PC-3 (cell line): ENCODE measurements around the gene GNG14. TPM values are rescaled to one million over a fixed set of nuclear protein-coding genes. Genes with fewer than 3 reads are reported as not detected.

Experiments used
- ATAC-seq: fragments of 200-7000 bp; cut with Tn5 transposase; 2 replicates; pipeline ENCODE4 v1.9.1; 2020; ENCODE audit warnings: mild to moderate bottlenecking, moderate library complexity
- BruUV-seq: library from RNA; stranded (reverse); fragments of 400-500 nt; replicated peaks from 2 replicates; lab custom pipeline; 2021; lab: Mats Ljungman, UMichigan
- CTCF ChIA-PET: fragments of 300-600 bp; sonication (Branson Sonifier 250); formaldehyde crosslinking; loops from one replicate; lab custom pipeline; 2022; ENCODE audit warnings: antibody characterized with exemption; lab: Charles Lee
- POLR2A ChIA-PET: fragments of 300-600 bp; sonication (Branson Sonifier 250); formaldehyde crosslinking; loops from one replicate; lab custom pipeline; 2022; ENCODE audit warnings: antibody characterized with exemption; ENCODE audit not compliant: unreplicated experiment; lab: Charles Lee
- DNase-seq: peaks from one replicate; pipeline ENCODE4 v3.0.0-alpha.2; 2015
- H2AFZ ChIP-seq: fragments of 300-600 bp; sonication (generic); 2 replicates; pipeline ENCODE4 v1.6.0; 2016; ENCODE audit warnings: antibody characterized with exemption, low read length
- H3F3A ChIP-seq: fragments of 300-600 bp; sonication (generic); one replicate; pipeline ENCODE4 v1.6.0; 2017; ENCODE audit warnings: antibody characterized with exemption, low read length, control low read depth, mild to moderate bottlenecking; ENCODE audit not compliant: unreplicated experiment
- H3K27ac ChIP-seq: fragments of 300-600 bp; sonication (generic); 2 replicates; pipeline ENCODE4 v1.5.1; 2016; ENCODE audit warnings: mild to moderate bottlenecking, low read length
- H3K27me3 ChIP-seq: fragments of 300-600 bp; sonication (generic); 2 replicates; pipeline ENCODE4 v1.6.1; 2016; ENCODE audit warnings: low read length, mixed read lengths
- H3K36me3 ChIP-seq: fragments of 300-600 bp; sonication (generic); 2 replicates; pipeline ENCODE4 v1.6.1; 2016; ENCODE audit warnings: low read depth, mixed run types, low read length, mixed read lengths
- H3K4me1 ChIP-seq: fragments of 300-600 bp; sonication (generic); 2 replicates; pipeline ENCODE4 v1.5.1; 2016; ENCODE audit warnings: low read length; ENCODE audit not compliant: insufficient read depth
- H3K4me2 ChIP-seq: fragments of 300-600 bp; sonication (generic); 2 replicates; pipeline ENCODE4 v1.6.0; 2016; ENCODE audit warnings: low read length
- H3K4me3 ChIP-seq: fragments of 300-600 bp; sonication (generic); 2 replicates; pipeline ENCODE4 v1.5.1; 2016; ENCODE audit warnings: mild to moderate bottlenecking, low read length, mixed read lengths
- H3K79me2 ChIP-seq: fragments of 300-600 bp; sonication (generic); 2 replicates; pipeline ENCODE4 v1.6.1; 2017; ENCODE audit warnings: low read length, mixed read lengths
- H3K9ac ChIP-seq: fragments of 300-600 bp; sonication (generic); 2 replicates; pipeline ENCODE4 v1.6.0; 2016; ENCODE audit warnings: mild to moderate bottlenecking, low read length
- H3K9me2 ChIP-seq: fragments of 300-600 bp; sonication (generic); replicated peaks from 2 replicates; pipeline ENCODE4 v1.6.1; 2016; ENCODE audit warnings: mixed run types, low read length, mixed read lengths
- H3K9me3 ChIP-seq: fragments of 300-600 bp; sonication (generic); 2 replicates; pipeline ENCODE4 v1.6.1; 2016; ENCODE audit warnings: low read length, mixed read lengths
- H4K20me1 ChIP-seq: fragments of 300-600 bp; sonication (generic); 2 replicates; pipeline ENCODE4 v1.6.1; 2016; ENCODE audit warnings: low read length, mixed read lengths
- CTCF ChIP-seq: fragments of 300-600 bp; sonication (generic); conservative IDR thresholded peaks from 2 replicates; pipeline ENCODE4 v1.5.1; 2017; ENCODE audit warnings: antibody characterized with exemption, low read depth, mild to moderate bottlenecking, low read length
- EZH2 ChIP-seq: fragments of 300-600 bp; sonication (generic); IDR thresholded peaks from one replicate; pipeline ENCODE4 v1.6.1; 2017; ENCODE audit warnings: antibody characterized with exemption, mild to moderate bottlenecking, low read length; ENCODE audit not compliant: unreplicated experiment
- EZH2phosphoT487 ChIP-seq: fragments of 300-600 bp; sonication (generic); IDR thresholded peaks from 2 replicates; pipeline ENCODE4 v1.6.1; 2018; ENCODE audit warnings: mild to moderate bottlenecking, antibody characterized with exemption, low read length, borderline replicate concordance
- intact Hi-C: fragments of 100-400 bp; cut with micrococcal nuclease; formaldehyde crosslinking; loops from 2 replicates; pipeline ENCODE4 v1.9.0; 2023
- total RNA-seq: library from RNA; depleted of rRNA; stranded (reverse); fragments of >200 nt; gene quantifications from 2 replicates; pipeline ENCODE4 v1.2.3, GENCODE V29; 2014

GNG14 gene
- total RNA-seq, 1 experiment from 2014 or later: not detected

- no TSS peak for BruUV-seq
- Histone ChIP-seq H3F3A (no peaks in the 10 kb centered on the region), H3K4me3 (no peak overlapping the region), H3K9me3 (no peaks in the 10 kb centered on the region), H3K9me2 (no peaks in the 10 kb centered on the region), H3K4me1 (peaks cover 15% of the 10 kb centered on the region), H3K27ac (no peak overlapping the region), H3K79me2 (peaks cover 40% of the 10 kb centered on the region), H2AFZ (no peak overlapping the region), H3K4me2 (no peak overlapping the region), H3K36me3 (peaks cover 34% of the 10 kb centered on the region), H3K27me3 (no peaks in the 10 kb centered on the region), H3K9ac (no peak overlapping the region), H4K20me1 (peaks cover 6% of the 10 kb centered on the region; the same call in 1 of the 2 replicates)
- DNase-seq (no peak), ATAC-seq (no peak)
- TF ChIP-seq EZH2: no peak
- intact Hi-C loops: loop anchor here (1.0 kb wide), 1 partner anchor 108 kb away; no protein-coding TSS in a partner anchor
- CTCF ChIA-PET: interaction anchor here (1.2 kb wide), 1 partner anchor 107 kb away, joined by 12 read pairs; no protein-coding TSS in a partner anchor
- POLR2A ChIA-PET: interaction anchor here (0.6 kb wide), 1 partner anchor 64 kb away, joined by 5 read pairs; no protein-coding TSS in a partner anchor
Observed at GRCh38 chr19:12672744-12673143, 15.1 kb upstream of the GNG14 start.

- CTCF ChIA-PET: no interaction called here
- intact Hi-C loops: no loop called here
Observed at GRCh38 chr19:12675399-12675798, 12.4 kb upstream of the GNG14 start.

GRCh38 chr19:12675940-12676339 lies 11.9 kb upstream of the GNG14 start:
- Histone ChIP-seq H3K36me3 (peaks cover 48% of the 10 kb centered on the region), H3K79me2 (peaks cover 26% of the 10 kb centered on the region), H3K4me2 (no peak overlapping the region), H3F3A (no peaks in the 10 kb centered on the region), H3K9me3 (no peaks in the 10 kb centered on the region), H3K27me3 (no peaks in the 10 kb centered on the region), H3K9ac (no peak overlapping the region), H3K27ac (no peak overlapping the region), H3K4me3 (no peak overlapping the region), H3K9me2 (no peaks in the 10 kb centered on the region), H2AFZ (no peak overlapping the region), H4K20me1 (peaks cover 6% of the 10 kb centered on the region; the same call in 1 of the 2 replicates), H3K4me1 (no peaks in the 10 kb centered on the region)
- ChIA-PET POLR2A (no interaction called here), CTCF (no interaction called here)
- TF ChIP-seq CTCF (no peak), EZH2 (no peak), EZH2phosphoT487 (no peak)
- intact Hi-C loops: no loop called here
- no peak for DNase-seq
- no peak for ATAC-seq
- no TSS peak for BruUV-seq

More at GRCh38 chr19:12675399-12675798, 12.4 kb upstream of the GNG14 start:
- Histone ChIP-seq H3K36me3 (peaks cover 48% of the 10 kb centered on the region), H3K9ac (no peak overlapping the region), H3K79me2 (peaks cover 31% of the 10 kb centered on the region), H3K4me2 (no peak overlapping the region), H3K4me3 (no peak overlapping the region), H3K27ac (no peak overlapping the region), H2AFZ (no peak overlapping the region), H3K9me2 (no peaks in the 10 kb centered on the region), H3K27me3 (no peaks in the 10 kb centered on the region), H3K4me1 (peaks cover 4% of the 10 kb centered on the region; the same call in 1 of the 2 replicates), H4K20me1 (peaks cover 6% of the 10 kb centered on the region; the same call in 1 of the 2 replicates), H3K9me3 (no peaks in the 10 kb centered on the region), H3F3A (no peaks in the 10 kb centered on the region)
- no peak for DNase-seq
- BruUV-seq: no TSS peak
- POLR2A ChIA-PET: no interaction called here
- TF ChIP-seq EZH2phosphoT487 (no peak), CTCF (no peak), EZH2 (no peak)
- ATAC-seq: no peak
